ENCODE data around the gene B3GNT9.

B3GNT9 gene

DNA sequence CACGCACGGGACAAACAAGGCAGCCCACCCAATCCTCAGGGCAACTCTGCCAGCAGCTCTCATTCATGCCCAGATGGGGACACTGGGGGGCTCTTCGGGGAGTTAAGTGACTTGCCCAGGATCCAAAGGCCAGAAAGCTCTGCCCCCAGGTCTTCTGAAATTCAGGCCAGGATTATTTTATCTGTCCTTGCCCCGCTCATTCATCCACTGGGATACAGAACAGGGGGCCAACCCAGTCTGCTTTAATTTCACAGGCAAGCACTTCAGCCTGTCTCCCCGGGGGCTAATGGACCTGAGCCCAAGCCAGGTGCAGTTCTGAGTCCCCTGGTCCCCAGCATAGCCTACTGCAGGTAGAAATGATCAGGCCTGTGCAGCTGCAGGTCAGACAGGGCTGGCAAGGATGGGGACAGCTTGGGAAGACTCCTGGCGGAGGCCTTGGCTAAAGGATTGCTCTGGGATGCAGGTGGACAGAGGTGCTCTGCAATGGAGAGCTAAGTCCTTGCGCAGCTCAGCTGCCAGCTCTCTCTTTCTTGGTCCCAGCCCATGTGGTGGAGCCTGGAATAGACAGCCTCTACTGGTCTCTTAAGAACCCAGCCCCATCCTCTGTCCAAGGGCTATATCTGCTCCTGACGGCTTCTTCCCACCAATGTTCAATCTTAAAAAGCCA lies 766 bp upstream of the B3GNT9 start:
- H3K27ac ChIP-seq: no peak overlapping the region
- TF ChIP-seq, protein P1, sequence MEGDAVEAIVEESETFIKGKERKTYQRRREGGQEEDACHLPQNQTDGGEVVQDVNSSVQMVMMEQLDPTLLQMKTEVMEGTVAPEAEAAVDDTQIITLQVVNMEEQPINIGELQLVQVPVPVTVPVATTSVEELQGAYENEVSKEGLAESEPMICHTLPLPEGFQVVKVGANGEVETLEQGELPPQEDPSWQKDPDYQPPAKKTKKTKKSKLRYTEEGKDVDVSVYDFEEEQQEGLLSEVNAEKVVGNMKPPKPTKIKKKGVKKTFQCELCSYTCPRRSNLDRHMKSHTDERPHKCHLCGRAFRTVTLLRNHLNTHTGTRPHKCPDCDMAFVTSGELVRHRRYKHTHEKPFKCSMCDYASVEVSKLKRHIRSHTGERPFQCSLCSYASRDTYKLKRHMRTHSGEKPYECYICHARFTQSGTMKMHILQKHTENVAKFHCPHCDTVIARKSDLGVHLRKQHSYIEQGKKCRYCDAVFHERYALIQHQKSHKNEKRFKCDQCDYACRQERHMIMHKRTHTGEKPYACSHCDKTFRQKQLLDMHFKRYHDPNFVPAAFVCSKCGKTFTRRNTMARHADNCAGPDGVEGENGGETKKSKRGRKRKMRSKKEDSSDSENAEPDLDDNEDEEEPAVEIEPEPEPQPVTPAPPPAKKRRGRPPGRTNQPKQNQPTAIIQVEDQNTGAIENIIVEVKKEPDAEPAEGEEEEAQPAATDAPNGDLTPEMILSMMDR (conservative IDR thresholded peaks at IDR 0.05): no peak

DNA sequence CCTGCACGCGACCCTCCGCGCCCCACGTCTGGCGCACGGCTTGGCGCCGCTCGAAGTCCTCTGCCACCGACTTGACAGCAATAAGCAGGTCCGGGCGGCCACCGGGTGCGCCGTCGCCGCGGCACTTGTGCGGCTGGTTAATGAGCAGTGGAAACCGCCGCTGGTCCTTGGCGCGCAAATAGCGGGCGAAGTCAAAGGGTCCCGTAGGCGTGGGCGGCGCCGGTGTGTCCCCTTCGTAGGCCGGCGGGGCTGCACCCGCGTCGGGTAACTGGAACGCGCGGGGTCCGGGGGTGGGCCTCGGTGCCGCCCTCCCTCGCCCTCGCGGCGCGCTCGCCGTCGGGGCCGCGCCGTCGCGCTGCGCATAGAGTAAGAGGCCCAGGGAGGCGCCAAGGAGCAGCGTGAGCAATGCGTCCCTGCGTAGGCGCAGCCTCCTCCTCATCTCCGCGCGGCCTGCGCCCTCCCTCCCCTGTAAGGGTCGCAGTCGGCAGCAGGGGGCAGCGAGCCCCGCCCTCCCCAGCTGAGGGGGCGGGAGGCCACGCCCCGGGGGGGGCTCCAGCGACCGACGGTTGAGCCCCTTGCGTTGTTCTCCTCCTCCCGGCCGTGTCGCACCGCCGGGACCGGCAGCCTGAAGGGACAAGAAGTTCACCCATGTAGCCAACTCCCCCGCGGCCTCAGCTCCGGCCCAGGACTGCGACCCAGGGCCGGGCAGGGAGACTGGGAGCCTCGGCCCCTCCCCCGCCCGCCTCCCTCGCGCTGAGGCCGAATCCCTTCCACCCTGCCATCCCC lies 558 bp downstream of the B3GNT9 start:
- H3K27ac ChIP-seq: no peak overlapping the region
- TF ChIP-seq, protein P1 (conservative IDR thresholded peaks at IDR 0.05): no peak

DNA sequence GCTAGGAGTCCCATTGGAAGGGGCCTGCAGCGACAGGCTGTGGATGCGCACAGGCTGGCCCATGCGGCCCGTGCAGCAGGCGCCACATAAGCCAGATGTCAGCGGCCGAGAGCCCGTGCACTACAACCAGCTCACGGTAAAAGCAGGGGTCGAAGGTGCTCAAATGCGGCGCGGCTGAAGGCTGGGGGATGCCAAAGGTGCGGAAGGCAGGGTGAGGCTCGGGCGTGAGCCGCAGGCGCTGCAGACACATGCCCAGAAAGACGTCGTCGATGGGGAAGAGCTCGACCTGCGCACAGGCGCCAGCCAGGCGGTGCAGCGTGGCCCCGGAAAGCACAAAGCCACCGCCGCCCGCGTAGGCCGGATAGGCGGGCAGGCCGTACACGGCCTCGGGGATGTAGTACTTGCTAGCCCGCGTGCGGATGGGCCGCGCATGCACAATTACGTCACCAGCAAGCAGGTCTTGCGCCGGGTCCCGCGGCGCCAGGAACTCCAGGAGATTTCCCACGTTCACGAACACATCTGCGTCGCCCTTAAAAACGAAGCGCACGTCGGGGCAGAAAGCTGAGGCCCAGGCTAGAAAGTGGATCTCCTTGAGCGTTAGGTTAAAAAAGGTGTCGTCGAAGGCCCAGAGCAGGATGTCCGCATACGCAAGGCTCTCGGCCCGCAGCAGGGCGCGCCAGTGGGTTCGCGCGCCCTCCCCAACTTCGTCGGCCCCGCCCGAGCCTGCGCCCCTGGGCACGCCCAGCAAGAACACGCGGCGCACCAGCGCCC lies 1.3 kb downstream of the B3GNT9 start:
- TF ChIP-seq, protein P1 (conservative IDR thresholded peaks at IDR 0.05): no peak
- H3K27ac ChIP-seq: no peak overlapping the region

DNA sequence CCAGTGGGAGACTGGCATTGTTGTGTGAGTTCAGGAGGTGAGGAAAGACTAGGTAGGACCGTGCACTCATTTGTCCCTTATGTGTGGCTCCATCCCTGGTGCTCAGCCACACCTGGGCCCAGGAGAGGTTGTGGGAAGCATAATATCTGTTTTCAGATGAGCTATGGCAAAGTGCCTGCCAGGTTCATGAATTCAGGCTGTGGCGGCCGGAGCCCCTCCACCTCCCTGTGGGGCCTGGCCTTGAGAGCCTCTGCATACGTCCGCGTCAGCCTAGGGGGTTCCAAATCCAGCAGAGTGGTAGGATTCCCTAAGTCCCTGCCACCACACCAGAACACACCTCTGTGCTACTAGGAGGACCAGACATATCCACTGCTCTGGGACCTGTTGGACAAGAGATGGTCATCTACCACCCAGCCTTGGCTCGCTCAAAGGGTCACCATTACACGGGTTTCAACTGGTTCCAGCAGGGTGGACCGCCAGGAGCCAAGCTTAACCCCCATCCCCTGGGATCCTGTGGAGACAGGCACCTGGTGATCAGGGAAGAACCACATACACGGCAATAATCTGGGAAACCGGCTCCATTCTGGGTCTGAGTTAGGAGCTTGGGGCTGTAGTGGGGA lies 2.0 kb downstream of the B3GNT9 start:
- no peak overlapping the region for H3K27ac ChIP-seq
- TF ChIP-seq, protein P1 (conservative IDR thresholded peaks at IDR 0.05): no peak

DNA sequence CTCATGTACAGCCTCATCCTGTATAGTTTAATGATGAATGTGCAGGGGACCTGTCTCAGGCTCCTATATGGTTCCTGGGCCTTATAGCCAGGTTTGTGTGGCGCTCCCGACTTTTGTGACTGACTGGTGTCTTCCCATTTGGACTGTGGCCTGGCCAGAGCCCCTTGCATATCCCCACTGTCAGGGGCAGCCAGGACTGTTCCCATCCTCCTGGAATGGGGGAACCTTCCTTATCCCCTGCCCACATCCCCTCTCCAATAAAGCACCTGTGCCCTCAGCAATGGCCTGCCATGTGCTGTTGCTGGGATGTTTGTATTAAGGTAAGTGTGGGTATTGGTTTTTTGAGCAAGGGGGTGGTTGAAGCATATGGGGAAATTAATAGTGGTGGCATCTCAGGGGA lies 2.6 kb downstream of the B3GNT9 start:
- no peak overlapping the region for H3K27ac ChIP-seq
- TF ChIP-seq, protein P1 (conservative IDR thresholded peaks at IDR 0.05): no peak

DNA sequence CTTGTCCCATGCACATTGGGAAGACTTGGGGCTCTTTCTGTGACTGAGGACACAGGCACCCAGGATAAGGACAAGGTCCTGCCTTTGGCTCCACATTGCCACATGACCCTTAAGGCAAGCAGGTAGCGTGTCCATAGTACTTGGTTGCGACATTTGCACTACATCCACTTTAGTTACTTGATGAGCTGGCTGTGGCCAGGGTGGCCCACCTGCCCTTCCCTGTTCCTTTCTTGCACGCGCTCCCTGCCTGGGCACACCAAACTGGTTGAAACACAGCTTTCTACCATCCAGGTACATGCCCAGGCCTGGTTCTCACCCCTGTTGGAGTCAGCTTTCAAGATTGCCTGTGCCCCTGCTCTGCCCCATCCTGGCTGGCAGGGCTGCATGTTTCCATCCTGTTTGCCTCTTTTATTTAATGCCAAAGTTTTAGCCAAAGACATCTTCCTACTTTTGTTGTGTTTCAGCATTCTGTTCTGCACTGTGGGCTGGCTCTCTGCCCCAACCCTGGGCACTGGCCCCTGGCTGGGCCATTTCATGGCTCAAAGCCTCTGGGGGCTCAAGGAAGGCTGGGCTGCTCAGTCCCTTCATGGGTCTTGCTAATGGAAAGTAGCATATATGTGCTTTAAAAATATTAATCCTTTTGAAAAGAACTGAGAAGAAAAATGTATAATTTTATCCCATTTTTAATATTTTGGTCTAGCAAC lies 3.2 kb downstream of the B3GNT9 start:
- H3K27ac ChIP-seq: no peak overlapping the region
- TF ChIP-seq, protein P1 (conservative IDR thresholded peaks at IDR 0.05): no peak

Data from VCaP (cell line).